K562 (cell line): Measurements from ENCODE around the gene COQ10B. TPM values are rescaled to one million over a fixed set of nuclear protein-coding genes. Genes with fewer than 3 reads are reported as not detected.
A peak's percentile ranks its signal among the peaks of the same experiment; 100 is the strongest.

Experiments used
- CCNT2 ChIP-seq: IDR thresholded peaks from 2 replicates; pipeline ENCODE4 v1.6.1; 2011; ENCODE audit warnings: borderline replicate concordance, low read depth, mild to moderate bottlenecking, moderate library complexity, mixed read lengths, low read length; ENCODE audit not compliant: insufficient read length; ENCODE audit errors: extremely low read depth
- CXXC5 ChIP-seq: fragments of 250-450 bp; sonication (Bioruptor Pico); IDR thresholded peaks from 2 replicates; pipeline ENCODE4 v1.8.0; 2022; ENCODE audit warnings: inconsistent platforms, mild to moderate bottlenecking, moderate library complexity
- ETV5 ChIP-seq: sonication (generic); formaldehyde crosslinking; IDR thresholded peaks from 2 replicates; pipeline ENCODE4 v1.4.0; 2020; ENCODE audit warnings: low read depth, mild to moderate bottlenecking, missing genetic modification reagents
- ETV6 ChIP-seq, 3 experiments: fragments of 150-350 bp in 1 of 3; sonication (generic) in 1 of 3; formaldehyde crosslinking in 1 of 3; IDR thresholded peaks; 2 replicates each; pipeline versions ENCODE4 v1.6.1 to v1.8.0; 2014 to 2022; ENCODE audit warnings: borderline replicate concordance in 2 of 3, low read depth in 2 of 3, antibody characterized with exemption in 1 of 3, low read length in 1 of 3, mild to moderate bottlenecking in 1 of 3, missing genetic modification reagents in 1 of 3
- FIP1L1 ChIP-seq: fragments of 200-400 bp; formaldehyde crosslinking; IDR thresholded peaks from 2 replicates; pipeline ENCODE4 v1.6.1; 2018; ENCODE audit warnings: mild to moderate bottlenecking, low read depth, low read length; ENCODE audit not compliant: poor library complexity, severe bottlenecking
- GABPA ChIP-seq: fragments of 200-800 bp; sonication (Bioruptor generic); conservative IDR thresholded peaks from 2 replicates; pipeline ENCODE4 v1.6.1; 2016; ENCODE audit warnings: low read depth, missing genetic modification characterization, missing compliant biosample characterization
- HNRNPLL ChIP-seq: fragments of 200-400 bp; formaldehyde crosslinking; IDR thresholded peaks from 2 replicates; pipeline ENCODE4 v1.6.1; 2017; ENCODE audit warnings: low read length, low read depth, mild to moderate bottlenecking; ENCODE audit not compliant: poor library complexity, severe bottlenecking
- JUN ChIP-seq, 2 experiments: sonication (generic) in 1 of 2; formaldehyde crosslinking in 1 of 2; IDR thresholded peaks; 2 replicates each; pipeline versions ENCODE4 v1.6.1 to v1.8.0; 2012 to 2022; ENCODE audit warnings: borderline replicate concordance in 2 of 2, mild to moderate bottlenecking in 2 of 2, improper control_type of control experiment in 1 of 2, low read depth in 1 of 2, low read length in 1 of 2, missing genetic modification reagents in 1 of 2
- KDM1A ChIP-seq, 2 experiments: fragments of 450-650 bp; IDR thresholded peaks; 2 replicates each; pipeline ENCODE4 v1.6.1; 2016; ENCODE audit warnings: mild to moderate bottlenecking in 2 of 2
- LEF1 ChIP-seq: fragments of 450-650 bp; IDR thresholded peaks from 2 replicates; pipeline ENCODE4 v1.6.1; 2016; ENCODE audit warnings: mild to moderate bottlenecking
- NCOA4 ChIP-seq: fragments of 450-650 bp; IDR thresholded peaks from 2 replicates; pipeline ENCODE4 v1.6.1; 2018; ENCODE audit warnings: mild to moderate bottlenecking; ENCODE audit not compliant: partially characterized antibody
- RAD51 ChIP-seq: fragments of 450-650 bp; IDR thresholded peaks from 2 replicates; pipeline ENCODE4 v1.7.1; 2016; ENCODE audit warnings: low read depth, mild to moderate bottlenecking, borderline replicate concordance
- TRIM24 ChIP-seq, 2 experiments: fragments of 450-650 bp; IDR thresholded peaks; 2 replicates each; pipeline ENCODE4 v1.6.1; 2016
- ZNF134 ChIP-seq: fragments of 250-450 bp; sonication (Bioruptor Pico); conservative IDR thresholded peaks from 2 replicates; pipeline ENCODE4 v1.4.0; 2020
- ZNF695 ChIP-seq: fragments of 450-650 bp; formaldehyde crosslinking; IDR thresholded peaks from 2 replicates; pipeline ENCODE4 v1.4.0; 2020; ENCODE audit warnings: mild to moderate bottlenecking, moderate library complexity
- polyA plus RNA-seq, 8 experiments: library from polyadenylated mRNA; depleted of rRNA in 4 of 8; stranded (reverse) in 5 of 8; unstranded in 3 of 8; fragments of >200 nt; fragmentation: Nextera tagmentation in 2 of 8; fragmentation: Illumina TruSeq in 1 of 8; extraction: Ambion mirVana in 2 of 8; extraction: Trizol in 1 of 8; gene quantifications; 2 replicates each; pipeline versions ENCODE4 v1.2.1 to v1.2.3, GENCODE V29; 2011 to 2014; ENCODE audit warnings: inconsistent platforms in 1 of 8, missing spikeins in 1 of 8
- total RNA-seq, 7 experiments: library from RNA; depleted of rRNA in 6 of 7; stranded (reverse); fragments of >200 nt in 6 of 7; fragmentation: Illumina TruSeq in 2 of 7; extraction: Trizol in 2 of 7; gene quantifications; 2 replicates each; pipeline versions ENCODE4 v1.2.1 to v1.2.3, GENCODE V29; 2011 to 2021; ENCODE audit warnings: low replicate concordance in 1 of 7
- TF ChIP-seq, protein P1 (sequence below): fragments of 150-350 bp; conservative IDR thresholded peaks from 2 replicates; pipeline ENCODE4 v1.6.1; 2014; ENCODE audit warnings: low read length
- TF ChIP-seq, protein P2 (sequence below): fragments of 200-800 bp; sonication (Bioruptor generic); IDR thresholded peaks from 2 replicates; pipeline ENCODE4 v1.6.1; 2017; ENCODE audit warnings: missing genetic modification characterization, missing compliant biosample characterization
- TF ChIP-seq, protein P3 (sequence below), 3 experiments: fragments of 200-800 bp in 1 of 3; fragments of 250-450 bp in 1 of 3; fragments of 450-650 bp in 1 of 3; sonication (Bioruptor Pico) in 1 of 3; sonication (Bioruptor generic) in 1 of 3; formaldehyde crosslinking in 1 of 3; IDR thresholded peaks; 2 replicates each; pipeline versions ENCODE4 v1.6.1 to v1.8.0; 2016 to 2022; ENCODE audit warnings: mild to moderate bottlenecking in 2 of 3, missing genetic modification characterization in 2 of 3, missing compliant biosample characterization in 1 of 3, moderate library complexity in 1 of 3

COQ10B gene
- total and polyA plus RNA-seq, 9 of the 15 experiments (the other 6 are each of a cell fraction or from before 2014, with no cell fraction given) = 3.1 to 13.1 (median 7.7) TPM

DNA sequence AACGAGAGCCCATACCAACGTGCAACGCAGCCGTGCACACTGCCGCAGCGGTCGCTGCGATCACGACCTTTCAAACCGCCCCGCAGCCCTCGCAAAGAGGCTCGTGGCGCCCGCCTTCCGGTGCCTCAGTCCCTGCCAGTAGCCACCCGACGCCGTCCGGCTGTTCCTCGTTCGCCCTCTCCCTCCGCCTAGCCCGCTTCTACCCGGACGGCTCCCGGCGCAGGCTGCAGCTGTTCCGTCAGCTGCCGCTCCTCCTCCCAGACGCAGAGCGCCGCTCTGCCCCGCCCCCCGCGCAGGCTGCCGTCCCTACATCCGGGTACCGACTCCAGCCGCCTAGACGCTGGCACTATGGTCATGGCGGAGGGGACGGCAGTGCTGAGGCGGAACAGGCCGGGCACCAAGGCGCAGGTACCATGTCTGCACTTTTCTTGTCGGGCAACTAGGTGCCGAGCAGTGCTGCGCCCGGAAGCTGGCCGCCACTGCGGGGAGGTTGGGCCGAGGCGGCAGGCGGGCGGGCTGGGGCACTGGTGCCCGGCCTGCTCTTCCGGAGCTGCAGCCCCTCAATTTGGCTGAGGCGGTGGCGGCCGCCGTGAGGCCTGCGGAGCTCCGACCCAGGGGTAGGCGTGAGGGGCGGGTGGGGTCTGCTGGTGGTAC, 62.5 kb downstream of the COQ10B start, which contains the start of gene MOB4 (continued):
- TF ChIP-seq, protein P1, sequence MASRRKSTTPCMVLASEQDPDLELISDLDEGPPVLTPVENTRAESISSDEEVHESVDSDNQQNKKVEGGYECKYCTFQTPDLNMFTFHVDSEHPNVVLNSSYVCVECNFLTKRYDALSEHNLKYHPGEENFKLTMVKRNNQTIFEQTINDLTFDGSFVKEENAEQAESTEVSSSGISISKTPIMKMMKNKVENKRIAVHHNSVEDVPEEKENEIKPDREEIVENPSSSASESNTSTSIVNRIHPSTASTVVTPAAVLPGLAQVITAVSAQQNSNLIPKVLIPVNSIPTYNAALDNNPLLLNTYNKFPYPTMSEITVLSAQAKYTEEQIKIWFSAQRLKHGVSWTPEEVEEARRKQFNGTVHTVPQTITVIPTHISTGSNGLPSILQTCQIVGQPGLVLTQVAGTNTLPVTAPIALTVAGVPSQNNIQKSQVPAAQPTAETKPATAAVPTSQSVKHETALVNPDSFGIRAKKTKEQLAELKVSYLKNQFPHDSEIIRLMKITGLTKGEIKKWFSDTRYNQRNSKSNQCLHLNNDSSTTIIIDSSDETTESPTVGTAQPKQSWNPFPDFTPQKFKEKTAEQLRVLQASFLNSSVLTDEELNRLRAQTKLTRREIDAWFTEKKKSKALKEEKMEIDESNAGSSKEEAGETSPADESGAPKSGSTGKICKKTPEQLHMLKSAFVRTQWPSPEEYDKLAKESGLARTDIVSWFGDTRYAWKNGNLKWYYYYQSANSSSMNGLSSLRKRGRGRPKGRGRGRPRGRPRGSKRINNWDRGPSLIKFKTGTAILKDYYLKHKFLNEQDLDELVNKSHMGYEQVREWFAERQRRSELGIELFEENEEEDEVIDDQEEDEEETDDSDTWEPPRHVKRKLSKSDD = 0 out of 2 replicates have a peak, but pooled peaks have one; percentile 49
- TF ChIP-seq, protein P2, sequence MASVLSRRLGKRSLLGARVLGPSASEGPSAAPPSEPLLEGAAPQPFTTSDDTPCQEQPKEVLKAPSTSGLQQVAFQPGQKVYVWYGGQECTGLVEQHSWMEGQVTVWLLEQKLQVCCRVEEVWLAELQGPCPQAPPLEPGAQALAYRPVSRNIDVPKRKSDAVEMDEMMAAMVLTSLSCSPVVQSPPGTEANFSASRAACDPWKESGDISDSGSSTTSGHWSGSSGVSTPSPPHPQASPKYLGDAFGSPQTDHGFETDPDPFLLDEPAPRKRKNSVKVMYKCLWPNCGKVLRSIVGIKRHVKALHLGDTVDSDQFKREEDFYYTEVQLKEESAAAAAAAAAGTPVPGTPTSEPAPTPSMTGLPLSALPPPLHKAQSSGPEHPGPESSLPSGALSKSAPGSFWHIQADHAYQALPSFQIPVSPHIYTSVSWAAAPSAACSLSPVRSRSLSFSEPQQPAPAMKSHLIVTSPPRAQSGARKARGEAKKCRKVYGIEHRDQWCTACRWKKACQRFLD (CRISPR knock-in tag) = peak; percentile 91
- TF ChIP-seq ETV5 (CRISPR knock-in tag) = peak; percentile 75; the same call in 1 of the 2 replicates
- no peak for TF ChIP-seq LEF1
- TF ChIP-seq FIP1L1 = peak; percentile 87
- TF ChIP-seq RAD51 = peak; percentile 21; the same call in 1 of the 2 replicates
- TF ChIP-seq, protein P3, sequence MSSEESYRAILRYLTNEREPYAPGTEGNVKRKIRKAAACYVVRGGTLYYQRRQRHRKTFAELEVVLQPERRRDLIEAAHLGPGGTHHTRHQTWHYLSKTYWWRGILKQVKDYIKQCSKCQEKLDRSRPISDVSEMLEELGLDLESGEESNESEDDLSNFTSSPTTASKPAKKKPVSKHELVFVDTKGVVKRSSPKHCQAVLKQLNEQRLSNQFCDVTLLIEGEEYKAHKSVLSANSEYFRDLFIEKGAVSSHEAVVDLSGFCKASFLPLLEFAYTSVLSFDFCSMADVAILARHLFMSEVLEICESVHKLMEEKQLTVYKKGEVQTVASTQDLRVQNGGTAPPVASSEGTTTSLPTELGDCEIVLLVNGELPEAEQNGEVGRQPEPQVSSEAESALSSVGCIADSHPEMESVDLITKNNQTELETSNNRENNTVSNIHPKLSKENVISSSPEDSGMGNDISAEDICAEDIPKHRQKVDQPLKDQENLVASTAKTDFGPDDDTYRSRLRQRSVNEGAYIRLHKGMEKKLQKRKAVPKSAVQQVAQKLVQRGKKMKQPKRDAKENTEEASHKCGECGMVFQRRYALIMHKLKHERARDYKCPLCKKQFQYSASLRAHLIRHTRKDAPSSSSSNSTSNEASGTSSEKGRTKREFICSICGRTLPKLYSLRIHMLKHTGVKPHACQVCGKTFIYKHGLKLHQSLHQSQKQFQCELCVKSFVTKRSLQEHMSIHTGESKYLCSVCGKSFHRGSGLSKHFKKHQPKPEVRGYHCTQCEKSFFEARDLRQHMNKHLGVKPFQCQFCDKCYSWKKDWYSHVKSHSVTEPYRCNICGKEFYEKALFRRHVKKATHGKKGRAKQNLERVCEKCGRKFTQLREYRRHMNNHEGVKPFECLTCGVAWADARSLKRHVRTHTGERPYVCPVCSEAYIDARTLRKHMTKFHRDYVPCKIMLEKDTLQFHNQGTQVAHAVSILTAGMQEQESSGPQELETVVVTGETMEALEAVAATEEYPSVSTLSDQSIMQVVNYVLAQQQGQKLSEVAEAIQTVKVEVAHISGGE (CRISPR knock-in tag; IDR thresholded peaks at IDR 0.05) = peak; percentile 88 to 96 (median 96)
- TF ChIP-seq ETV6 (IDR thresholded peaks at IDR 0.05; ENCODE audit: borderline replicate concordance in 1 of 2, low read depth in 2 of 2, low read length in 1 of 2) = no peak
- TF ChIP-seq ETV6 (CRISPR knock-in tag; IDR thresholded peaks at IDR 0.05; ENCODE audit: borderline replicate concordance) = peak; percentile 35; the same call in 1 of the 2 replicates
- no peak for TF ChIP-seq NCOA4
- TF ChIP-seq GABPA (tag) = peak; percentile 90
- TF ChIP-seq HNRNPLL = peak; percentile 80
- TF ChIP-seq JUN (IDR thresholded peaks at IDR 0.05; ENCODE audit: borderline replicate concordance, low read depth, low read length) = 0 out of 2 replicates have a peak, but pooled peaks have one; percentile 40
- no peak for TF ChIP-seq JUN (CRISPR knock-in tag; IDR thresholded peaks at IDR 0.05; ENCODE audit: borderline replicate concordance)
- no peak for TF ChIP-seq ZNF695
- TF ChIP-seq KDM1A (IDR thresholded peaks at IDR 0.05) = no peak
- peak; percentile 98 for TF ChIP-seq CXXC5 (CRISPR knock-in tag)
- peak in 1 of 2 experiments; percentile 75; a peak in 2 of 4 replicates for TF ChIP-seq TRIM24 (IDR thresholded peaks at IDR 0.05)
- TF ChIP-seq ZNF134 = no peak
- TF ChIP-seq CCNT2 = peak; percentile 97
